GM12878 (cell line): ENCODE results near the gene NUP37. TPM values are rescaled to one million over a fixed set of nuclear protein-coding genes. Genes with fewer than 3 reads are reported as not detected.

ENCODE experiments used
- ATAC-seq: fragments of 200-7000 bp; cut with Tn5 transposase; 3 replicates; pipeline ENCODE4 v1.9.1; 2020; ENCODE audit warnings: mild to moderate bottlenecking, moderate library complexity
- BruUV-seq: library from RNA; stranded (reverse); fragments of 400-500 nt; replicated peaks from 2 replicates; lab custom pipeline; 2021; lab: Mats Ljungman, UMichigan
- CTCF ChIA-PET: fragments of 300-600 bp; sonication (Branson Sonifier 250); formaldehyde crosslinking; extraction: SDS; loops from one replicate; lab custom pipeline; 2021; ENCODE audit warnings: inconsistent platforms; lab: Yijun Ruan, JAX
- POLR2A ChIA-PET: fragments of 350-600 bp; formaldehyde crosslinking; extraction: SDS; loops from one replicate; lab custom pipeline; 2021; ENCODE audit warnings: inconsistent platforms; lab: Charles Lee
- RAD21 ChIA-PET: fragments of 300-600 bp; sonication (Branson Sonifier 250); formaldehyde crosslinking; loops from one replicate; lab custom pipeline; 2023; ENCODE audit warnings: antibody characterized with exemption; ENCODE audit not compliant: unreplicated experiment; lab: Charles Lee
- SMC1A ChIA-PET: fragments of 300-600 bp; sonication (Branson Sonifier 250); formaldehyde crosslinking; loops from one replicate; lab custom pipeline; 2023; ENCODE audit not compliant: unreplicated experiment, uncharacterized antibody; lab: Charles Lee
- DNase-seq: peaks from one replicate; pipeline ENCODE4 v3.0.0-alpha.2; 2011; ENCODE audit warnings: low read depth, low spot score
- FAIRE-seq: peaks from 3 replicates; lab custom pipeline; 2011; peaks lifted over from hg19 to GRCh38; lab: Jason Lieb, UNC
- H2AFZ ChIP-seq: 2 replicates; pipeline ENCODE4 v1.6.0; 2011; ENCODE audit warnings: low read depth, low read length, control low read depth; ENCODE audit not compliant: control insufficient read depth
- H3K27ac ChIP-seq: 2 replicates; pipeline ENCODE4 v1.5.1; 2011; ENCODE audit warnings: control low read depth; ENCODE audit not compliant: control insufficient read depth, insufficient read depth
- H3K27me3 ChIP-seq, 2 experiments: replicated peaks in 1 of 2; 2 replicates each; pipeline versions ENCODE4 v1.6.0 to v1.6.1; 2011; ENCODE audit warnings: low read length in 1 of 2; ENCODE audit not compliant: control insufficient read depth in 2 of 2, insufficient read depth in 2 of 2
- H3K36me3 ChIP-seq, 2 experiments: 2 replicates each; pipeline ENCODE4 v1.5.1; 2011; ENCODE audit warnings: low read length in 1 of 2; ENCODE audit not compliant: control insufficient read depth in 2 of 2, insufficient read depth in 2 of 2
- H3K4me1 ChIP-seq: 2 replicates; pipeline ENCODE4 v1.6.1; 2011; ENCODE audit warnings: mild to moderate bottlenecking, low read length, moderate library complexity, mixed read lengths; ENCODE audit not compliant: control insufficient read depth, insufficient read depth
- H3K4me2 ChIP-seq: 2 replicates; pipeline ENCODE4 v1.6.0; 2011; ENCODE audit warnings: control low read depth; ENCODE audit not compliant: control insufficient read depth, insufficient read depth
- H3K4me3 ChIP-seq: fragments of 200-600 bp; sonication (generic); 2 replicates; pipeline ENCODE4 v1.5.1; 2016
- H3K79me2 ChIP-seq: 2 replicates; pipeline ENCODE4 v1.6.0; 2011; ENCODE audit warnings: low read length; ENCODE audit not compliant: control insufficient read depth, insufficient read depth
- H3K9ac ChIP-seq: 2 replicates; pipeline ENCODE4 v1.8.0; 2011; ENCODE audit warnings: low read length, control low read depth, mixed read lengths; ENCODE audit not compliant: control insufficient read depth, insufficient read depth
- H3K9me3 ChIP-seq: replicated peaks from 3 replicates; pipeline ENCODE4 v1.5.1; 2011; ENCODE audit warnings: mild to moderate bottlenecking, low read length; ENCODE audit not compliant: control insufficient read depth, insufficient read depth
- H4K20me1 ChIP-seq: 2 replicates; pipeline ENCODE4 v1.6.0; 2011; ENCODE audit not compliant: control insufficient read depth, insufficient read depth
- ATF7 ChIP-seq: fragments of 450-650 bp; IDR thresholded peaks from 2 replicates; pipeline ENCODE4 v1.6.1; 2016; ENCODE audit warnings: low read depth, mild to moderate bottlenecking
- CBFB ChIP-seq: IDR thresholded peaks from 2 replicates; pipeline ENCODE4 v1.6.1; 2016; ENCODE audit warnings: antibody characterized with exemption, low read depth
- CBX5 ChIP-seq: sonication (generic); IDR thresholded peaks from 2 replicates; pipeline ENCODE4 v1.6.1; 2016; ENCODE audit warnings: low read depth, moderate library complexity, mild to moderate bottlenecking, inconsistent platforms
- CHD1 ChIP-seq: IDR thresholded peaks from 2 replicates; pipeline ENCODE4 v1.6.1; 2012; ENCODE audit warnings: low read depth, low read length, improper control_type of control experiment
- HDGF ChIP-seq: fragments of 450-650 bp; IDR thresholded peaks from 2 replicates; pipeline ENCODE4 v1.6.1; 2016; ENCODE audit warnings: antibody characterized with exemption
- IRF4 ChIP-seq: IDR thresholded peaks from 2 replicates; pipeline ENCODE4 v1.6.1; 2011; ENCODE audit warnings: low read depth, low read length
- MTA2 ChIP-seq: fragments of 450-650 bp; IDR thresholded peaks from 2 replicates; pipeline ENCODE4 v1.6.1; 2016; ENCODE audit warnings: low read depth, mild to moderate bottlenecking, moderate library complexity
- MYC ChIP-seq: IDR thresholded peaks from 2 replicates; pipeline ENCODE4 v1.6.1; 2011; ENCODE audit warnings: mild to moderate bottlenecking, low read length, moderate library complexity, inconsistent platforms; ENCODE audit not compliant: insufficient read depth, insufficient replicate concordance, insufficient read length, severe bottlenecking
- NR2F1 ChIP-seq: fragments of 450-650 bp; conservative IDR thresholded peaks from 2 replicates; pipeline ENCODE4 v1.6.1; 2017; ENCODE audit warnings: mild to moderate bottlenecking
- POLR2AphosphoS5 ChIP-seq: IDR thresholded peaks from 2 replicates; pipeline ENCODE4 v1.6.1; 2011; ENCODE audit warnings: mild to moderate bottlenecking, low read length, inconsistent platforms
- RUNX3 ChIP-seq: IDR thresholded peaks from 2 replicates; pipeline ENCODE4 v1.6.1; 2012; ENCODE audit warnings: low read length, inconsistent platforms
- SMAD1 ChIP-seq: fragments of 450-650 bp; IDR thresholded peaks from 2 replicates; pipeline ENCODE4 v1.6.1; 2018; ENCODE audit warnings: mild to moderate bottlenecking, low read depth; ENCODE audit not compliant: partially characterized antibody
- SUPT20H ChIP-seq: IDR thresholded peaks from 2 replicates; pipeline ENCODE4 v1.6.1; 2011; ENCODE audit warnings: low read depth, mild to moderate bottlenecking, low read length, moderate library complexity, borderline replicate concordance; ENCODE audit not compliant: control insufficient read depth
- WGBS: methylation state at CpG from one replicate; pipeline ENCODE4 v1.1.6; 2016; ENCODE audit warnings: low lambda C conversion rate; ENCODE audit not compliant: insufficient replicate concordance, insufficient coverage; ENCODE audit errors: missing lambda C conversion rate; 5-methylcytosine and 5-hydroxymethylcytosine counted together
- in situ Hi-C: fragments of 300-500 bp; cut with MboI; formaldehyde crosslinking; loops from 9 replicates; pipeline ENCODE4 v1.14.3; 2018; ENCODE audit warnings: mixed read lengths
- intact Hi-C: fragments of 100-400 bp; cut with micrococcal nuclease; formaldehyde crosslinking; loops from one replicate; pipeline ENCODE4 v1.14.2; 2022; ENCODE audit not compliant: unreplicated experiment
- polyA plus RNA-seq, 11 experiments: library from polyadenylated mRNA; depleted of rRNA in 4 of 11; unstranded in 6 of 11; stranded (reverse) in 5 of 11; fragments of >200 nt; fragmentation: Nextera tagmentation in 4 of 11; fragmentation: Illumina TruSeq in 1 of 11; extraction: Ambion mirVana in 4 of 11; extraction: Trizol in 1 of 11; gene quantifications; 1 replicate in 1 of 11; 2 replicates in 10 of 11; pipeline versions ENCODE4 v1.2.1 to v1.2.3, GENCODE V29; 2011 to 2016; ENCODE audit warnings: inconsistent platforms in 2 of 11, missing spikeins in 2 of 11, low read depth in 1 of 11
- total RNA-seq, 4 experiments: library from RNA; depleted of rRNA in 3 of 4; stranded (reverse); fragments of >200 nt in 3 of 4; fragmentation: Illumina TruSeq in 1 of 4; extraction: Trizol in 1 of 4; gene quantifications; 2 replicates each; pipeline versions ENCODE4 v1.2.1 to v1.2.3, GENCODE V29; 2013 to 2021
- TF ChIP-seq, protein P1 (sequence below): fragments of 150-350 bp; IDR thresholded peaks from 2 replicates; pipeline ENCODE4 v1.6.1; 2016; ENCODE audit warnings: low read depth, low read length
- TF ChIP-seq, protein P2 (sequence below): fragments of 450-650 bp; IDR thresholded peaks from 2 replicates; pipeline ENCODE4 v1.6.1; 2016; ENCODE audit warnings: mild to moderate bottlenecking

Gene NUP37
- total and polyA plus RNA-seq, 10 of the 15 experiments (the other 5 are each of a cell fraction or from before 2014, with no cell fraction given), result 51.8 to 250 (median 99.6) TPM

DNA sequence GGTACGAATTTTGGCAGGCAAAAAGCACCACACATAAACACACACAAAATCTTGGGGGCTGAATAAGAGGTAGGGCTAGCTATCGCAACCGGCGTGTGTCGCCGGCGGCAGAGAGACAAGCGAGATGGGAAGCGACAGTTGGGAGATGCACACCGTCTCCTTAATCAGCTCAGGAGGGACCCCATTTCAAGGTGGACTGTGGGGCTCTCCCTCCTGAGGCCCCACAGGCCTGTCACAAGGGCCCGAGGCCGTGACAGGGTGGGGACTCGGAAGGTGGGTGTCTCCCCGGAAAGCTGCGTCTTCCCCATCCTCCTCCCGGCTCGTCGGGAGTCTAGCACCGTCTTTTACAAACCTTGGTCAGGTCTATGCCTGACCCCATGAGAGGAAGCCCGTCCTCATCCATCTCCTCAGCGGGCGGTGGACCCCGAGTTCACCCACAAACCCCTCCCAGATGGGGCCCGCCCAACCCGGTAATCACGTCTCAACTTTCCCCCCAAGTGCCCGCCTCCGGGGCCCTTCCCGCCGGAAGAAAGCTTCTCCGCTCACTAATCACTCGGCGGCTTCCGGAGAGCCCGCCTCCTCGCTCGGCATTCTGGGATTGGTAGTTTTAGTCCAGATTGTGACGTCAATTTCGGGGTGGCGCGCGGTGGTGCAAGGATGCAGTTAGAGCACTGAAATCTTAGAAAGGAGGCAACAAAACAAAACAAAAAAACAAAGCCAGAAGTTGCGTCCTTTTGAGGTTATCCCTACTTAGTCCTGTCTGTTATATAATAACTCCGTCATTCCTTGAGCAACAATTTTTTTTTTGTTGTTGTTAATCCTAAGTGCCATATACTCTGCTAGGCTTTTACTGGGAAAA is 58.1 kb downstream of the NUP37 start, which contains the start of gene WASHC3 (continued):
- TF ChIP-seq MYC, result no peak
- TF ChIP-seq, protein P1, sequence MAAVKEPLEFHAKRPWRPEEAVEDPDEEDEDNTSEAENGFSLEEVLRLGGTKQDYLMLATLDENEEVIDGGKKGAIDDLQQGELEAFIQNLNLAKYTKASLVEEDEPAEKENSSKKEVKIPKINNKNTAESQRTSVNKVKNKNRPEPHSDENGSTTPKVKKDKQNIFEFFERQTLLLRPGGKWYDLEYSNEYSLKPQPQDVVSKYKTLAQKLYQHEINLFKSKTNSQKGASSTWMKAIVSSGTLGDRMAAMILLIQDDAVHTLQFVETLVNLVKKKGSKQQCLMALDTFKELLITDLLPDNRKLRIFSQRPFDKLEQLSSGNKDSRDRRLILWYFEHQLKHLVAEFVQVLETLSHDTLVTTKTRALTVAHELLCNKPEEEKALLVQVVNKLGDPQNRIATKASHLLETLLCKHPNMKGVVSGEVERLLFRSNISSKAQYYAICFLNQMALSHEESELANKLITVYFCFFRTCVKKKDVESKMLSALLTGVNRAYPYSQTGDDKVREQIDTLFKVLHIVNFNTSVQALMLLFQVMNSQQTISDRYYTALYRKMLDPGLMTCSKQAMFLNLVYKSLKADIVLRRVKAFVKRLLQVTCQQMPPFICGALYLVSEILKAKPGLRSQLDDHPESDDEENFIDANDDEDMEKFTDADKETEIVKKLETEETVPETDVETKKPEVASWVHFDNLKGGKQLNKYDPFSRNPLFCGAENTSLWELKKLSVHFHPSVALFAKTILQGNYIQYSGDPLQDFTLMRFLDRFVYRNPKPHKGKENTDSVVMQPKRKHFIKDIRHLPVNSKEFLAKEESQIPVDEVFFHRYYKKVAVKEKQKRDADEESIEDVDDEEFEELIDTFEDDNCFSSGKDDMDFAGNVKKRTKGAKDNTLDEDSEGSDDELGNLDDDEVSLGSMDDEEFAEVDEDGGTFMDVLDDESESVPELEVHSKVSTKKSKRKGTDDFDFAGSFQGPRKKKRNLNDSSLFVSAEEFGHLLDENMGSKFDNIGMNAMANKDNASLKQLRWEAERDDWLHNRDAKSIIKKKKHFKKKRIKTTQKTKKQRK, result 0 out of 2 replicates have a peak, but pooled peaks have one; percentile 46

DNA sequence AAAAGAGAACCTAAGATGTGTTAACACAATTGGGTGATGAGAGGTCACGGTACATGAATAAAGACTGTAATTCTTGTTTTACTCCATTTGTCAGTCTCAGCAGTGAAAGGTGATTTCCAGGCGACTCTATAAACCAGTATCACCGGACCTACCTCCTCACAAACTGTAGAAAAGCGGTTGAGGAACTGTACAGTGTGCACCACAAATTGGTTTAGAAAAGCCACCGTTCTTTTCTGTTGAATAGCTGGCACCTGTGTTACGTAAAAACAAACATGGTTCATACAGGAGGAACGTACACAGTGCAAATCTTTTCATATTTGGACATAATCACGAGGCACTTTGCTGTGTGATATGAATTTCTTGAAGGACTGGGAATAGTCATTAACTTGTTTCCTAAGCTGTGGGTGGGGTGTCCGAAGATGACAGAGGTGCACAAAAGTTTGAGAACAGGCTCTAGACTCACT is 58.8 kb downstream of the NUP37 start:
- ChIA-PET SMC1A (interaction anchor here (0.6 to 2.1 kb wide), 18 partner anchors 10 to 1284 kb away, joined by 3 to 11 read pairs (median 3); no protein-coding TSS in a partner anchor), RAD21 (interaction anchor here (0.5 to 2.2 kb wide), 13 partner anchors 9 to 420 kb away, joined by 3 to 15 read pairs (median 4); no protein-coding TSS in a partner anchor), POLR2A (interaction anchor here (0.6 to 2.2 kb wide), 14 partner anchors 11 to 231 kb away, joined by 3 to 9 read pairs (median 4); partner anchors contain the start of genes NUP37 and PARPBP), CTCF (interaction anchor here (1.0 to 1.6 kb wide), 6 partner anchors 19 to 142 kb away, joined by 3 to 6 read pairs (median 4); no protein-coding TSS in a partner anchor)
- BruUV-seq, result TSS peak; percentile 26
- in situ Hi-C loops (no loop called here), intact Hi-C loops (loop anchor here (1.0 to 10.0 kb wide), 4 partner anchors 51 to 286 kb away; partner anchors contain the start of genes NUP37 and PARPBP)
- peak; percentile 71 for DNase-seq
- Histone ChIP-seq H3K9ac (peak overlapping the region; percentile 97), H3K27ac (peak overlapping the region; percentile 96), H3K4me1 (peaks cover 10% of the 10 kb centered on the region; the same call in 1 of the 2 replicates), H3K36me3 (no peaks in the 10 kb centered on the region; a peak in 1 of 4 replicates), H3K27me3 (no peaks in the 10 kb centered on the region), H3K4me2 (peak overlapping the region; percentile 70), H3K79me2 (peaks cover 6% of the 10 kb centered on the region), H2AFZ (peak overlapping the region; percentile 97), H3K4me3 (peak overlapping the region; percentile 73), H4K20me1 (no peaks in the 10 kb centered on the region), H3K9me3 (no peaks in the 10 kb centered on the region; the same call in 2 of the 3 replicates)
- 1% methylated on average over 9 of the region's 9 CpGs for WGBS
- ATAC-seq, result peak; percentile 81
- FAIRE-seq, result no peak
- TF ChIP-seq IRF4 (0 out of 2 replicates have a peak, but pooled peaks have one; percentile 16), CBFB (no peak), SMAD1 (peak; percentile 44), NR2F1 (peak; percentile 30; the same call in 1 of the 2 replicates), CBX5 (no peak), RUNX3 (peak; percentile 91), MTA2 (peak; percentile 73; the same call in 1 of the 2 replicates), POLR2AphosphoS5 (no peak), HDGF (no peak), CHD1 (peak; percentile 81; the same call in 1 of the 2 replicates), SUPT20H (no peak), ATF7 (no peak; the same call in none of the 2 replicates)
- TF ChIP-seq, protein P2, sequence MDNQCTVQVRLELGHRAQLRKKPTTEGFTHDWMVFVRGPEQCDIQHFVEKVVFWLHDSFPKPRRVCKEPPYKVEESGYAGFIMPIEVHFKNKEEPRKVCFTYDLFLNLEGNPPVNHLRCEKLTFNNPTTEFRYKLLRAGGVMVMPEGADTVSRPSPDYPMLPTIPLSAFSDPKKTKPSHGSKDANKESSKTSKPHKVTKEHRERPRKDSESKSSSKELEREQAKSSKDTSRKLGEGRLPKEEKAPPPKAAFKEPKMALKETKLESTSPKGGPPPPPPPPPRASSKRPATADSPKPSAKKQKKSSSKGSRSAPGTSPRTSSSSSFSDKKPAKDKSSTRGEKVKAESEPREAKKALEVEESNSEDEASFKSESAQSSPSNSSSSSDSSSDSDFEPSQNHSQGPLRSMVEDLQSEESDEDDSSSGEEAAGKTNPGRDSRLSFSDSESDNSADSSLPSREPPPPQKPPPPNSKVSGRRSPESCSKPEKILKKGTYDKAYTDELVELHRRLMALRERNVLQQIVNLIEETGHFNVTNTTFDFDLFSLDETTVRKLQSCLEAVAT, result no peak
